ENCODE data around the gene ARHGAP15. TPM values are rescaled to one million over a fixed set of nuclear protein-coding genes. Genes with fewer than 3 reads are reported as not detected.

Gene ARHGAP15
- total RNA-seq, 2 donors from 2014 or later = 11.0 to 11.8 TPM

GRCh38 chr2:143181494-143181893 lies 52.3 kb downstream of the ARHGAP15 start:
- ATAC-seq (ENCODE audit: insufficient number of reproducible peaks, low FRiP score, low read depth) = no peak
- Histone ChIP-seq H3K27me3 (replicated peaks; ENCODE audit: insufficient read depth) (no peaks in the 10 kb centered on the region), H3K36me3 (no peaks in the 10 kb centered on the region), H3K4me3 (no peak overlapping the region), H3K27ac (no peak overlapping the region), H3K9me3 (peaks cover 7% of the 10 kb centered on the region), H3K4me1 (ENCODE audit: control insufficient read depth in 1 of 2, low read depth in 2 of 2) (no peaks in the 10 kb centered on the region)
- no peak for TF ChIP-seq CTCF (IDR thresholded peaks at IDR 0.05)
- no peak for DNase-seq (ENCODE audit: low spot score)

- ATAC-seq (ENCODE audit: insufficient number of reproducible peaks, low FRiP score, low read depth) (no peak), DNase-seq (ENCODE audit: low spot score) (no peak)
- no peaks in the 10 kb centered on the region for H3K36me3 ChIP-seq
- H3K27ac ChIP-seq = no peak overlapping the region
- no peak overlapping the region for H3K4me3 ChIP-seq
- H3K9me3 ChIP-seq = peaks cover 7% of the 10 kb centered on the region
- H3K4me1 ChIP-seq (ENCODE audit: control insufficient read depth in 1 of 2, low read depth in 2 of 2) = no peaks in the 10 kb centered on the region
- H3K27me3 ChIP-seq (replicated peaks; ENCODE audit: insufficient read depth) = no peaks in the 10 kb centered on the region
- no peak for TF ChIP-seq CTCF (IDR thresholded peaks at IDR 0.05)
These were observed 53.4 kb downstream of the ARHGAP15 start for GRCh38 chr2:143182649-143183048.

GRCh38 chr2:143183804-143184463 lies 54.7 kb downstream of the ARHGAP15 start:
- peaks cover 7% of the 10 kb centered on the region for H3K9me3 ChIP-seq
- TF ChIP-seq CTCF (IDR thresholded peaks at IDR 0.05) = no peak

GRCh38 chr2:143186876-143187275 lies 57.7 kb downstream of the ARHGAP15 start:
- Histone ChIP-seq H3K27ac (no peak overlapping the region), H3K4me3 (no peak overlapping the region), H3K9me3 (no peaks in the 10 kb centered on the region), H3K4me1 (ENCODE audit: control insufficient read depth in 1 of 2, low read depth in 2 of 2) (peaks cover 0 to 3% of the 10 kb centered on the region in 2 donors), H3K36me3 (no peaks in the 10 kb centered on the region), H3K27me3 (replicated peaks; ENCODE audit: insufficient read depth) (no peaks in the 10 kb centered on the region)
- no peak for TF ChIP-seq CTCF (IDR thresholded peaks at IDR 0.05)
- no peak for ATAC-seq (ENCODE audit: insufficient number of reproducible peaks, low FRiP score, low read depth)
- DNase-seq (ENCODE audit: low spot score) = no peak

More at GRCh38 chr2:143183804-143184463, 54.7 kb downstream of the ARHGAP15 start:
- no peak overlapping the region for H3K27ac ChIP-seq
- no peaks in the 10 kb centered on the region for H3K36me3 ChIP-seq
- H3K4me1 ChIP-seq (ENCODE audit: control insufficient read depth in 1 of 2, low read depth in 2 of 2) = no peaks in the 10 kb centered on the region
- DNase-seq (ENCODE audit: low spot score) = no peak
- H3K4me3 ChIP-seq = no peak overlapping the region
- no peak for ATAC-seq (ENCODE audit: insufficient number of reproducible peaks, low FRiP score, low read depth)
- no peaks in the 10 kb centered on the region for H3K27me3 ChIP-seq (replicated peaks; ENCODE audit: insufficient read depth)

GRCh38 chr2:143190431-143190830 lies 61.2 kb downstream of the ARHGAP15 start:
- H3K36me3 ChIP-seq = no peaks in the 10 kb centered on the region
- no peaks in the 10 kb centered on the region for H3K27me3 ChIP-seq (replicated peaks; ENCODE audit: insufficient read depth)
- DNase-seq (ENCODE audit: low spot score) (no peak), ATAC-seq (ENCODE audit: insufficient number of reproducible peaks, low FRiP score, low read depth) (no peak)
- peaks cover 0 to 16% of the 10 kb centered on the region in 2 donors for H3K4me1 ChIP-seq (ENCODE audit: control insufficient read depth in 1 of 2, low read depth in 2 of 2)
- no peak overlapping the region for H3K27ac ChIP-seq
- H3K9me3 ChIP-seq = no peaks in the 10 kb centered on the region
- H3K4me3 ChIP-seq = no peak overlapping the region
- no peak for TF ChIP-seq CTCF (IDR thresholded peaks at IDR 0.05)

Data from thoracic aorta (tissue), 2 donors.